Endometrial microvascular endothelial cells (primary cell): ENCODE measurements around the gene CHMP4B. TPM values are rescaled to one million over a fixed set of nuclear protein-coding genes. Genes with fewer than 3 reads are reported as not detected.

ENCODE experiments used
- in situ Hi-C: cut with HindIII; loops from 2 replicates; pipeline ENCODE4 v1.10.0; 2017; ENCODE audit warnings: low sequenced_read_pairs, low pct_unique_long_range_greater_than_20kb; ENCODE audit errors: inconsistent ontology term
- total RNA-seq: library from RNA; depleted of rRNA; stranded (reverse); fragments of >200 nt; gene quantifications from one replicate; pipeline ENCODE4 v1.2.3, GENCODE V29; 2015; ENCODE audit errors: inconsistent ontology term

The CHMP4B gene
- total RNA-seq, 1 donor from 2014 or later = 35.4 TPM

DNA sequence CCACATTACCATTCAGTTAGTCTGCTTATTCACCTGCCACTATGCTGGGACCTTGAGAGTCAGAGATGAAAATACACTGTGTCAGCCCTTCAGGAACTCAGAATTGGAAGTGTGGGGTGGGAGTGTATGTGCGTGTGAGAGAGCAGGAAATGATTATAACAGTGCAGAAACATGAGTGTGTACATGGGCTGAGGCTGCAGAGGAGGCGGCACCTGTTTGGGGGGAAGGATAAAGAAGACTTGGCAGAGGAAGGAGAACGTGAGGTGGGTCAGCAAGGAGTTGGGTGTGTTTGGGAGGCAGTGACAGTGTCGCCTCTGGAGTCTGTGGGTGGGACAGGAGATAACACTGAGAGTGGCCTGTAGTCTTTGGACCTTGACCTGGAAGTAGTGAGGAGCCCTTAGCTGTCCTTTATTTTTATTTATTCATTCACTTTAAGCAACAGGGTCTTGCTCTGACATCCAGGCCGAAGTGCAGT is 3.1 kb downstream of the CHMP4B start:
- in situ Hi-C loops = no loop called here

DNA sequence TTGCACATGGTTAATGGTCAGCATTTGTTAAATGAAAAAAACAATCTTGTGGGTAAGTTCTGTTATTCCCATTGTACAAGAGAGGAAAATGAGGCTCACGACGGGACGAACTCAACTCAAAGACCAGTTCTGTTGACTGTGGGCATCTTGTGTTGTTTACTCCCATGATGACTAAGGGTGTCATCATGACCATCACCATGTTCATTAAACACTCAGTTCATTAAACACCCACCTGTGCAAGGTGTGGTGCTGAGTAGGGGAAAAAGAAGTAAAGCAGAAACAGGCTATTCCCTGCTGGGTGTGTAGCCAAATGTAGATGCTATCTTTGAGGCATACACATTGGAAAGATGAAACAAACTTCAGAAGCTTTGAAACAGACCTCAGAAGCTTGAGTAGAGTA is 4.5 kb downstream of the CHMP4B start:
- in situ Hi-C loops = no loop called here

DNA sequence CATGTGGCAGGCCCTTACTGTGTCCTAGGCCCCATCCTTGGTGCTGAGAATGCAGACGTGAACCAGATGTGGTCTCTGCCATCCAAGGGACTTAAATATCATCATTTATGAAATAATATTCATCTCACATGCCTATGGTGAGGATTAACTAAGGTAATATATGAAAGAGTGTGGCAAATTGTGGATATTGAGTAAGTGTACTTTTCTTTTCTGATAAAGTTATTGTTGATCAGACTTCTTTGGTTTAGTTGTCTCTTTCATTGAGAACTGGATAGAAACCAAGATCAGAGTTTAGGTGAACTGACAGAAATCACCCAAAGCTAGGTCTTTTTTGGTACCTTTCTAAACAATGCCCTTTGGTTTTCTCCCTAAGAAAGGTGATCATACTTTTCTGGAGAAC is 5.0 kb downstream of the CHMP4B start:
- in situ Hi-C loops = no loop called here

DNA sequence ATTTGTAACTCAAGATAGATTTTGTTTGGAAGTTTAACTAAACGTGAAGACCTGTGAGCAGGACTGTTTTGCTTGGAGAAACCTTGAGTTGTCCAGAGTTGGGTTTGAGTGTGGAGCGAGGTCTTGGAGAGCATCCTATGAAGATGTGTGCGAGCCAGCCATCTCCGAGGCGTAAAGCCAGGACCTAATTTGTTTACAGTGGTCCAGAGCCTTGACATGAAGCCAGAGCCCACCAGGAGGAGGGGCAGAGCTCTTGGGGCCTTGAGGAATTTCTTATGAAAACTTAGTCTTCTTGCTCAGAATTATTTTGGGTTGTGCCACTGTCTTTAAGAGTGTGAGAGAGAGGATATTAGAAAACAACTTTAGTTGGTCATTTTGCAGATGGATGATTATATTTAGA is 6.3 kb downstream of the CHMP4B start:
- in situ Hi-C loops = no loop called here

DNA sequence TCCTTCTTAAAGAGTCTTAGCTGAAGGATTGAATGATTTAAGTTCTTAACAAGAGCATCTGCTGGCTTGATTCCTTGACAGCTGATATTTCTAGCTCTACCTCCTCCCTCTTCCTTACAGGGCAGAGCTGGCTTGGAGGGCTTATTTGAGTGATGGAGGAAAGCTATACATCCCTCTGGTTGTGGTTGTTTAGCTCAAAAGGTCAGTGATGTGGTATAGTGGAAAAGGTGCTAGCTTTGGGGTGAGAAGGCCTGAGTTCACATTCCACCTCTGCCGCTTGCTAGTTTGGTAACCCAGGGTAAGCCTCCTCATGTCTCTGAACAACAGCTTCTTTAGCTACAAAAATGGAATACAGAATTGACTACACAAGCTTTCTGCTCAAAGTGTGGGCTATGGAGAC is 8.3 kb downstream of the CHMP4B start:
- in situ Hi-C loops = no loop called here

DNA sequence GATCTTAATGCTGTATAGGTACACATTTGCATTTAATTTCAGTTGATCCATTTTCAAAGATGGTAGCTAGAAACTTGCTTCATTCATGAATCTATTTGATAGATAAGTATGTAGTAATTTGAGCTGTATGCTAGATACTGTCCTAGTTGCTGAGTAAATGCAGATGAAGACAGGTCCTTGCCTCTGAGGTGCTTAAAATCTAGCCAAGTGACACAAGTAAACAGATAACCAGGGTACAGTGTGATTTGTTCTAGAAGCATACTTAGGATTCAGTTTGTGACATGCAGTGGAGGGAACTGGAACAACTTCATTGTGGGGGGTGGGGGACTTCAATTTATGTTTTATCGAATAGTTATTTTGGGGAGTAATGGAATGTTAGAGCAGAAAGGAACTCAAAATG is 9.2 kb downstream of the CHMP4B start:
- in situ Hi-C loops = no loop called here

DNA sequence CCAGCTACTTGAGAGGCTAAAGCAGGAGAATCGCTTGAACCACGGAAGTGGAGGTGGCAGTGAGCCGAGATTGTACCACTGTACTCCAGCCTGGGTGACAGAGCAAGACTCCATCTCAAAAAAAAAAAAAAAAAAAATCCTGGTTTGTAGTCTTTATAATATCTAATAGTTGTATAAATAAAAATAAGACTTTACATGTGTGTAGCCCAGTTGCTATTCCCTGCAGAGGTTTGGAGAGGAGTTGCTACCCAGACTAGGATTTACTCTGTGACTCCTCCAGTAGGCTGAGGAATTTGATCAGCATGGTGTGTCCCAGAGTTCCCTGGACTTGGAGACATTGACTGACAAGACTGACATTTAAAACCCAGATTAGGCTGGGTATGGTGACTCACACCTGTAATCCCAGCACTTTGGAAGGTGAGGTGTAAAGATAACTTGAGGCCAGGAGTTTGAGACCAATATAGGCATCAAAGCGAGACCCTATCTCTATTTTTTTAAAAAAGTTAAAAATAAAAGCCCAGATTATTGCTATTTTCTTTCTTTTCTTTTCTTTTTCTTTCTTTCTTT is 10.2 kb downstream of the CHMP4B start:
- in situ Hi-C loops = no loop called here

DNA sequence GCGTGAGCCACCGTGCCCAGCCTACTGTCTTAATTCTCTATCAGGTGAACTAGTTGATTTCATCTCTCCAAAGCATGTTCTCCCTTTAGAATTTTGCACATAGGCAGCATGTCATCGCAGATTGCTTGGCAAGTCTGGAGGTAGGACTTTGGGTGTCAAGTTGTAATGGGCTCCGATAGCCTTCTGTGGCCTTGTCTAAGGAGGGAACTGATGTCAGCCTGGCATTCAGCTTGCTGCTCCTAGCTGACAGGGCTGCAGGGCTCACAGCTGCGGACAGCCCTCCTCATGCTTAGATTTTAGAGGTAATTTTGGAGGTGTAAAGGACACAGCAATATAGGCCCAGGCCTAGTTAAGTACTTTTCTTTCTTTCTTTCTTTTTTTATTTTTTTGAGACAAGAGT is 11.3 kb downstream of the CHMP4B start:
- in situ Hi-C loops = no loop called here

DNA sequence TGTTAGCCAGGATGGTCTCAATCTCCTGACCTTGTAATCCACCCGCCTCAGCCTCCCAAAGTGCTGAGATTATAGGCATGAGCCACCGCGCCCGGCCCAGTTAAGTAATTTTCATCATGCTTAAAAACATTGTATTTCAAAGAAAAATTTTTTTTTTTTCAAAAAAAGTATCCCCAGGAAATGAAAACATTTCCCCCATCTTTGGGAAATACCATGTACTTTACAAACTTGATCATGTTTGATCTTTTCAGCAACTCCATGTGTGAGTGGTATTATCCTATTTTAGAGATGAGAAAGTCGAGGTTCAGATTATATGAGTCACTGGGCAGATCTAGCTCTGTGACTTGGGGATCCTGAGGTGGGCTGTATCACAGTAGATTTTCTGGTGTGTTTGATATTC is 11.8 kb downstream of the CHMP4B start:
- in situ Hi-C loops = no loop called here

DNA sequence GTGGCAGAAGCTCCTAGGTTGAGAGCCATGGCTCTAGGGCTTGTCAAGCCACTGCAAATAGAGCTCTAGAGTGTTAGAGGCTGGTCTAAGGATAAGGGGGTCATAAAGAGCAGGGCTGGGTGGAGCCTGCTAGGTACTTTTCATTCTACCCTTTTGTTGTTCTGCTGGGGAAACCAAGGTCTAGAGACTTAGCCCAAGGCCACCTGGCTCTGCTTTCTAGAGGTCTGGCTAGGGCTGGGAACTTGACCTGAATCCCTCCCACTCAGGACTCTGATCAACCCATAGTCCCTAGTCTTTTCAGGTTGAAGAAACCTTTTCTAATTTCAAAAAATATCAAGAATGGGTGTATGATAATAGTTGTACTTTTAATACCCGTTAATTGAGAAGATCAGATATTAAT is 13.7 kb downstream of the CHMP4B start:
- in situ Hi-C loops = no loop called here

DNA sequence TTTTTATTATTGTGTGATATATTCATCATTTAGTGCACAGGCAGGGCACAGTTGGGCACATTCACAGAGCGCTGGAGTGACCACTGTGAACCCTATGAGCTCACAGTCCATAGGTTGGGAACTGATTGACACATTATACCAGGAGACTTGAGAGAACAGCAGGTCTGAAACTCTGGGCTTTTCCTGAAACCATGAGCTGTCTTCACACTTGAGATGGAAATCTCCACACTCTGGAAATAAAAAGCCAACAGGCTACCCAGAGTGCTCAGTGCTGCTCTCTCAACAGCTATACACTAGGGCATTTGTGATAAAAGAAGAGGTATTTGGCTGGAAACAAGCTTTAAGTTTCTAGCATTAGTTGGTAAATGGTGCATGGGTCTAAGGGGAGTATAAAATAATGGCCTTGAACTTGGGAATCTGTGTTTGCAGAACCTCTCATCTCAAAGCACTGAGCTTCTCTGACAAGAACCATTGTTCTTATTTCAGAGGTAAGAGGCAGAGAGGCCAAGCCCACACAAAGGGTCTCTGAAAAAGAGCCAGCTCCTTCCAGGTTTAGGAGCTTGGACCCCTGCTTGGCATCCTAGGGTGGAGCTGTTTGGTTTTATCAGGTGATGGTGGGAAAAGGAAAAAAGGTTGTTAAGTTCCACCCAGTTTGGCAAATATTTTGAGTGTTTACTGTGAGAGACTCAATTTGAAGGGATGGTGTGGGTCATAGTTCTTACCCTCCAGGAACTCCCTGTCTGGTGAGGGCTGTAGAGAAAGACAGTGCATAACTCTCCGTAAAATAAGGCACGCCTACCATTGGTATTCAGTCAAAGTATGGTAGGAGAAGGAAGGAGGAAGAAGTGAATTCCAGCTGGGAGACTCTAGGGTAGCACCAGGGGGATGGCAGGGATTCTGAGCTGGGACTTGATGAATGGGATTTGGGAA is 14.5 kb downstream of the CHMP4B start:
- in situ Hi-C loops = no loop called here

DNA sequence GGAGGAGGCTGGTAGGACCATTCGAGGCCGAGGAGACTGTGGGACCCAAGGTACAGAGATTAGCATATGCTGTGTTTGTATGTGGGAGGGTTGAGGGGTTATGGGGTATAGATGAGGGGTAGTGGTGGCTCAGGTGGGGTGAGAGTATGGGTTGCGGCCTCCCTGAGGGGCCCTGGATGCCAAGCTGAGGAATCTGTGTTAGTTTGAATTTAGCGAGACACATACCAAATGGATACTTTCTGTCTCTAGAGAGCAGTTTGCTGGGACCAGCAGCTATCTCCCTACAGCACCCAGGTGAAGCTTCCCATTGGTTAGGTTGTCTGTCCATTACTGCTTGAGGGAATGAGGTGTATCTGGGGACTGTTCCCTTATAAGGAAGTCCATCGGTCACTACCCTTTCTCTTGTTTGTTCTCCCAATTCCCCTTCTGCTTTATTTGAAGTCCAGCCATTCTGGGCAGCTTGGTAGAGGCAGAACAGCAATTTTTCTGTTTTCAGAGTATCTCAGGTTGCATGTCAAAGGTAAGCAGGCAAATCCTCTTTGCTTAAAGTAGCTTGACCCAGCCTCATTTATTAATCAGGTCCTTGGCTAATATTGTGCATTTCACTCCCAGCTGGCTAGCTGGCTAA is 15.2 kb downstream of the CHMP4B start:
- in situ Hi-C loops = no loop called here

DNA sequence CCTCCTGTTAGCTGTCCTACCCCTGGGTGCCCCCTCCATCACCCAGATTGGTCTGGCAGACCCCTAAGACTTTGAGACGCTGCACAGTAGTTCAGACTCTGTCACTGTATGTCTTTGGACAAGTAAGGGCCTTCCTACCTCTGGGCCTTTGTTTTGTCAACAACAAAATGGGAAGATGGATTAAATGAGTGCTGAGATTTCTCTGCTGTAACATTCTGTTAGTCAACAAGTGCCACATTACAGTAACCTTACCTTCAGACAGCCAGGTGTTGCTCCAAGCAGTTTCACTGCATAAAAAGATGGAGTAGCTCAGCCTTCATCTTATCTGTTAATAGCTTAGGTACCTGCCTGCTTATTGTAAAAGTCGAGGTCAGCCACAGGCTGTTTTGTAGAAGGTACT is 16.0 kb downstream of the CHMP4B start:
- in situ Hi-C loops = no loop called here

DNA sequence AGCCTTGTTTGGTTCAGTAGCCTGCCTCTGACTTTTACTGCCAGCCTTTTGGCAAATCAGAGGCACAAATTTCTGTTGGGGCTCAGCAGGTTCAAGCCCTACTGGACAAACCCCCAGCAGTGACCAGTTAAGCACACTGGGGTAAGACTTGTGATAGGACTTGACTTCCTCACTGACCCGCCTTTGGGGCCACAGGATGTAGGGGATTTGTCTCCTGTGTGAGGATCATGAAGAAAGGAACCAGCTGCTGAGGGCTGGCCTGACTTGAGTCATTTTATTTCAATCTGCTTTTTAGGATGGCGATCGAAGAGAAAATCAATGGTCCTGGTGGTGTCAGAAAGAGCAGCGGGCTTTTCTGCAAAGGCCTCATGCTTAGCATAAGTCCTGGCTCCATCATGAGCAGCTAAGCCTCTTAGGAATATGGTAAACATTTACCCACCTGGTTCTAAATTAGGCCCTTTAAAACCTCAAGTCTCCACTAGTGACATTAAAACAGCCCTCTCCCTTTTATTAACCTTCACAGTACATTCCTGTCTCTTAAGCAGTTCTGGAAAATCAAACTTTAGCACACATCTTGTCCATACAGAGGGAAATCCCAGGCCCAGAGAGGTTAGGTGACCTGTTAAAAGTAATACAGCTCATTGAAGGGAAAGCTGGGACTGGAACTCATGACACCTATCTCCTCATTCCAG is 16.6 kb downstream of the CHMP4B start:
- in situ Hi-C loops = no loop called here

DNA sequence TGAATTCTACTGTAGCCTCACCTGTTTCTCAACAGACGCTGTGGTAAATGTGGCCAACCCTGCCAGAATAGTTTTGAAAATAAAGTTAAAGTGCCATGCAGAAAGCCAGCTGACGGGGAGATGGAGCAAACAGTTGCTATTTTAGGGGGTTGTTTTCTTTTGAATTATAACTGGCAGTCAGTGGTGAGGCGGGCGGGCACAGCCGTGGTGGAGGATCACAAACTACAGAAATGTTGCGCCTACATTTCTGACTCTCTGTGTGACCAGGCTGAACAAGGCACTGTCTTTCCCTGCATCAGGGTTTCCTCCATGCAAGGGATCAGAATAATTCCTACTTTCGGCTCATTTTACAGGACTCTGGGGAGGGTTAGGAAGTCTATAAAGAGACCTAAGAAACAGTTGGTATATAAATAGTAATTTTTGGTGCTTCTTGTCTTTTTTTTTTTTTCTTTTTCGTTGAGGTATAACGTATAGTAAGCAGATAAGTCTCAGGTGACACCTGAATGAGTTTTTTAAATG is 17.2 kb downstream of the CHMP4B start:
- in situ Hi-C loops = no loop called here

DNA sequence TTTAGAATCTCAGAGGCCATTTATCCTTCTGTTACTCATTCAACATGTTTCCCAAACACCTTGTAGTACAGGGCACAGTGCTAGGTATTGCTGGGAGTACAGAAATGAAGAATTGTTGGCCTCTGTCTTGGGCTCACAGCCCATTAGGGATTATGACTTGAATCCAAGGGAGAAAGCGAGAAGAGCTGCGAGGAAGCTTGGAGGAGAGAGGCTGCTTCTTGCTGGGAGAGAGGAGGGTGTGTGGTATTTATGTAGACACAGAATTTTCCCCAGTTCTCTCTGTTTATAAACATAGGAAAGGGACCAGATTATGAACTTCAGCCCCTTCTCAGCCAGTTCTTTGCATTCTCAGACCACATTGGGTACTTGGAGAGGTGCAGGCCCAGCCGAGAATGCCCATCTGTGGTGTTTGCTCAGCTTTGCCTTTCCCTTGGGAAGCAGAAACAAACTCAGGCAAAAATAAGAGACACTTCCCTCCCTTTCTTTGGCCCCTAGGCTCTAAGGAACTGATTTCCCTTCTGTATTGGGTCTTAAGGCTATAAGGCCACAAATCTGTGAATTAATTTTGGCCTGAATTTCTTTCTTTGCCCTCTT is 17.9 kb downstream of the CHMP4B start:
- in situ Hi-C loops = no loop called here

DNA sequence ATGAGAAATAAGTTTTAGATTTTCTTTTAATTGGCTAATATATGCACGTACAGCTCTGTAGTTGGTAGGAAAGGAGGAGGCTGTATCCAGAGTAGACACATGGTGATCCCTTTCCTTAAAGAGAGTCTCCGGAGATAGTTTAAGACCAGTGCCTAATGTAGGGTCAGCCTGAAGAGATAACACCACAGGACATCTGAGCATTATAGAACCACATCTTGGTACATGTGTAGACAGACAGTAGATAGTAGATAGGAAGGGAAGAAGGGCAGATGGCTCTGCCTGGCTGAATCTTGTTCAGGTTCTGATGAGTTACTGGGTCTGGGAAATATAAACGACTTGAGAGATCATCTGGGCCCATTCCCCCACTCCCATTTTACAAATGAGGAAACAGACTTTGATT is 18.5 kb downstream of the CHMP4B start:
- in situ Hi-C loops = no loop called here

DNA sequence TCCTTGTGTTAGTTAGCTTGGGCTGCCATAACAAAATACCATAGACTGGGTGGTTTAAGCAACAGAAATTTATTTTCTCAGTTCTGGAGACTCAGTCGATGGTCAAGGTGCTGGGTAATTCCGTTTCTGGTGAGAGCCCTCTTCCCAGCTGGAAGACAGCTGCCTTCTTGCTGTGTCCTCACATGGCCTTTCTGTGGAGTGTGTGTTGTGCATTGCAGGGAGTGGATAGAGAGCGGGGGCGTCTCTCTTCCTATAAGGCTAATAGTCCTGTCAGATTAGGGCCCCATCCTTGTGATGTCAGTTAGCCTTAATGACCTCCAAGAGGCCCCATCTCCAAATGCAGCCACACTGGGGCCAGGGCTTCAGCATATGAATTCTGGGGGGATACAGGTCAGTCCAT is 19.2 kb downstream of the CHMP4B start:
- in situ Hi-C loops = no loop called here
